ENCODE data around the gene LRRC56. TPM values are rescaled to one million over a fixed set of nuclear protein-coding genes. Genes with fewer than 3 reads are reported as not detected.

LRRC56 gene
- polyA plus RNA-seq, 1 donor (not counting 4 experiments of a cell fraction or from before 2014, with no cell fraction given), result 0.28 TPM

- dilution Hi-C loops (cut with MboI; ENCODE audit: extremely low pct_ligation_motif_present, low sequenced_read_pairs), result no loop called here
- DNase-seq (ENCODE audit: low read depth, low spot score) (no peak), FAIRE-seq (no peak)
- Histone ChIP-seq H3K79me2 (ENCODE audit: control insufficient read depth, insufficient read depth, low read length) (peaks cover 17% of the 10 kb centered on the region), H4K20me1 (ENCODE audit: control insufficient read depth, extremely low read depth, insufficient read depth, low read length) (peaks cover 11% of the 10 kb centered on the region), H2AFZ (ENCODE audit: control insufficient read depth, low read length) (no peak overlapping the region), H3K36me3 (ENCODE audit: control insufficient read depth in 2 of 2, extremely low read depth in 1 of 2, insufficient read depth in 2 of 2, low read length in 2 of 2) (peaks cover 12 to 22% of the 10 kb centered on the region in 2 experiments), H3K27ac (ENCODE audit: control insufficient read depth, insufficient read depth, low read length) (no peak overlapping the region), H3K4me2 (ENCODE audit: control insufficient read depth, extremely low read depth, insufficient read depth, low read depth, low read length) (no peak overlapping the region), H3K4me1 (ENCODE audit: control insufficient read depth, extremely low read depth, insufficient read depth, low read length) (no peaks in the 10 kb centered on the region), H3K9me1 (ENCODE audit: control insufficient read depth, extremely low read depth, insufficient read depth, low read length) (no peaks in the 10 kb centered on the region), H3K27me3 (ENCODE audit: control insufficient read depth, extremely low read depth, insufficient read depth, low read length) (no peaks in the 10 kb centered on the region), H3K9me3 (ENCODE audit: control insufficient read depth, low read depth, low read length) (no peaks in the 10 kb centered on the region), H3K4me3 (ENCODE audit: control insufficient read depth in 2 of 3, extremely low read depth in 1 of 3, insufficient read depth in 2 of 3, low read depth in 1 of 3, low read length in 3 of 3) (no peak overlapping the region), H3K9ac (ENCODE audit: control insufficient read depth, extremely low read depth, insufficient read depth, low read length) (no peak overlapping the region)
- TF ChIP-seq EZH2 (IDR thresholded peaks at IDR 0.05; ENCODE audit: low read length), result no peak
Observed at GRCh38 chr11:528166-528814, 9.0 kb upstream of the LRRC56 start.

- no peak overlapping the region for H3K27ac ChIP-seq (ENCODE audit: control insufficient read depth, insufficient read depth, low read length)
- FAIRE-seq (no peak), DNase-seq (ENCODE audit: low read depth, low spot score) (no peak)
- TF ChIP-seq CTCF (optimal IDR thresholded peaks at IDR 0.05 in 1 of 3, IDR thresholded peaks at IDR 0.05 in 1 of 3, conservative IDR thresholded peaks at IDR 0.05 in 1 of 3; ENCODE audit: extremely low read depth in 1 of 3, insufficient read depth in 2 of 3, low read length in 3 of 3), result no peak
- TF ChIP-seq EZH2 (IDR thresholded peaks at IDR 0.05; ENCODE audit: low read length), result no peak
- H3K9me1 ChIP-seq (ENCODE audit: control insufficient read depth, extremely low read depth, insufficient read depth, low read length), result no peaks in the 10 kb centered on the region
- no peak overlapping the region for H3K4me2 ChIP-seq (ENCODE audit: control insufficient read depth, extremely low read depth, insufficient read depth, low read depth, low read length)
- H3K9ac ChIP-seq (ENCODE audit: control insufficient read depth, extremely low read depth, insufficient read depth, low read length), result no peak overlapping the region
- no peak overlapping the region for H2AFZ ChIP-seq (ENCODE audit: control insufficient read depth, low read length)
- H4K20me1 ChIP-seq (ENCODE audit: control insufficient read depth, extremely low read depth, insufficient read depth, low read length), result peaks cover 19% of the 10 kb centered on the region
- H3K9me3 ChIP-seq (ENCODE audit: control insufficient read depth, low read depth, low read length), result no peaks in the 10 kb centered on the region
- H3K4me3 ChIP-seq (ENCODE audit: control insufficient read depth in 2 of 3, extremely low read depth in 1 of 3, insufficient read depth in 2 of 3, low read depth in 1 of 3, low read length in 3 of 3), result no peak overlapping the region
- peaks cover 17 to 27% of the 10 kb centered on the region in 2 experiments for H3K36me3 ChIP-seq (ENCODE audit: control insufficient read depth in 2 of 2, extremely low read depth in 1 of 2, insufficient read depth in 2 of 2, low read length in 2 of 2)
- H3K79me2 ChIP-seq (ENCODE audit: control insufficient read depth, insufficient read depth, low read length), result peaks cover 25% of the 10 kb centered on the region
- dilution Hi-C loops (cut with MboI; ENCODE audit: extremely low pct_ligation_motif_present, low sequenced_read_pairs), result no loop called here
- H3K27me3 ChIP-seq (ENCODE audit: control insufficient read depth, extremely low read depth, insufficient read depth, low read length), result no peaks in the 10 kb centered on the region
- peaks cover 7% of the 10 kb centered on the region for H3K4me1 ChIP-seq (ENCODE audit: control insufficient read depth, extremely low read depth, insufficient read depth, low read length)
Observed at GRCh38 chr11:528815-529727, 8.3 kb upstream of the LRRC56 start.
